ENCODE measurements around the gene LMF1. TPM values are rescaled to one million over a fixed set of nuclear protein-coding genes. Genes with fewer than 3 reads are reported as not detected.

The LMF1 gene
- total RNA-seq, 1 experiment from 2014 or later: 12.8 TPM

DNA sequence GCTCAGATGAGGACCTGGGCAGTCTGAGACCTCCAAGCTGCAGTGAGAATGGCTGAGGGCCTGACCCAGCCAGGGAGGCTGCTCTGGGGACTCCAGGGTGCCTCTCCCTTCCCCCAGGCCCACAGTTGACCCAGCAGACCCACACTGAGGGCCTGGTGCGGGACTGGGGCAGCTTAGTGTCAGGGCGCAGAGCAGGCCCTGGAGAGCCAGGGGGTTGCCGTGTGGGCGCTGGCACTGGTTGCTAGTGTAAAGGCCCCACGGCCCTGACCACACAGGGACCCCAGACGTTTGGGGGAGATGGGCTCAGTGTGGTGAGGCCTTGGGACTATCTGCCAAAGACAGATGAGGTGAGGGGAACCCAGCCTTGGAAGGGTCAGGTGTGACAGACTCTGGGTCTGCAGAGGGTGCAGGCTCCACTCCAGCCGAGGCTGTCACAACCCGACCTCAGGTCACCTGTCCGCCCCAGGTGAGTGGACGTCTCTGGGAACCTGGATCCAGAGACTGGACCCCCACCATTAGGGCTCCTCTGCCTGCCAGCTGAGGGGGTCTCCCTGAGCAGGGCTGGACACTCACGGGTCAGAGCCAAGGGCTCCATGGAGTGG lies 119.5 kb downstream of the LMF1 start:
- Histone ChIP-seq H3K4me2 (ENCODE audit: low read length) (no peak overlapping the region), H3K27me3 (ENCODE audit: insufficient read depth, low read length) (no peaks in the 10 kb centered on the region), H3K9me3 (ENCODE audit: control insufficient read depth in 1 of 2, insufficient read depth in 1 of 2, low read depth in 1 of 2, low read length in 2 of 2) (peaks cover 5 to 16% of the 10 kb centered on the region in 2 experiments; a peak in 2 of 4 replicates), H3K36me3 (ENCODE audit: control insufficient read depth in 1 of 2, insufficient read depth in 2 of 2, low read length in 2 of 2) (no peaks in the 10 kb centered on the region), H3K9me2 (ENCODE audit: insufficient read depth) (no peaks in the 10 kb centered on the region), H3K79me2 (ENCODE audit: insufficient read depth, low read length) (no peaks in the 10 kb centered on the region), H3K4me1 (ENCODE audit: control insufficient read depth in 1 of 2, insufficient read depth in 2 of 2, low read length in 2 of 2) (no peaks in the 10 kb centered on the region), H3K27ac (ENCODE audit: low read depth, low read length) (no peak overlapping the region), H3K4me3 (replicated peaks in 1 of 2; ENCODE audit: low read depth in 1 of 2, low read length in 2 of 2) (no peak overlapping the region), H3K9ac (ENCODE audit: low read length) (no peak overlapping the region), H4K20me1 (ENCODE audit: insufficient read depth) (no peaks in the 10 kb centered on the region), H2AFZ (ENCODE audit: low read depth, low read length, poor library complexity, severe bottlenecking) (no peak overlapping the region)
- RAD21 ChIA-PET (ENCODE audit: low non-redundant PET in 1 of 2, low total read pairs in 2 of 2, uncharacterized antibody in 2 of 2, unreplicated experiment in 2 of 2): no interaction called here
- TF ChIP-seq, protein P1, sequence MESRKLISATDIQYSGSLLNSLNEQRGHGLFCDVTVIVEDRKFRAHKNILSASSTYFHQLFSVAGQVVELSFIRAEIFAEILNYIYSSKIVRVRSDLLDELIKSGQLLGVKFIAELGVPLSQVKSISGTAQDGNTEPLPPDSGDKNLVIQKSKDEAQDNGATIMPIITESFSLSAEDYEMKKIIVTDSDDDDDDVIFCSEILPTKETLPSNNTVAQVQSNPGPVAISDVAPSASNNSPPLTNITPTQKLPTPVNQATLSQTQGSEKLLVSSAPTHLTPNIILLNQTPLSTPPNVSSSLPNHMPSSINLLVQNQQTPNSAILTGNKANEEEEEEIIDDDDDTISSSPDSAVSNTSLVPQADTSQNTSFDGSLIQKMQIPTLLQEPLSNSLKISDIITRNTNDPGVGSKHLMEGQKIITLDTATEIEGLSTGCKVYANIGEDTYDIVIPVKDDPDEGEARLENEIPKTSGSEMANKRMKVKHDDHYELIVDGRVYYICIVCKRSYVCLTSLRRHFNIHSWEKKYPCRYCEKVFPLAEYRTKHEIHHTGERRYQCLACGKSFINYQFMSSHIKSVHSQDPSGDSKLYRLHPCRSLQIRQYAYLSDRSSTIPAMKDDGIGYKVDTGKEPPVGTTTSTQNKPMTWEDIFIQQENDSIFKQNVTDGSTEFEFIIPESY (IDR thresholded peaks at IDR 0.05; ENCODE audit: extremely low read depth, insufficient replicate concordance, low read length): no peak
- TF ChIP-seq CBX3 (IDR thresholded peaks at IDR 0.05; ENCODE audit: low read depth): no peak
- CTCF ChIA-PET: no interaction called here
- ATAC-seq (no peak), DNase-seq (ENCODE audit: low read depth, low spot score) (no peak)
- BruUV-seq (replicated peaks): no TSS peak
- intact Hi-C loops (cut with micrococcal nuclease): no loop called here
- POLR2A ChIA-PET: no interaction called here

- DNase-seq (ENCODE audit: low read depth, low spot score): no peak
- RAD21 ChIA-PET (ENCODE audit: low non-redundant PET in 1 of 2, low total read pairs in 2 of 2, uncharacterized antibody in 2 of 2, unreplicated experiment in 2 of 2): no interaction called here
- no peaks in the 10 kb centered on the region for H3K79me2 ChIP-seq (ENCODE audit: insufficient read depth, low read length)
- no peaks in the 10 kb centered on the region for H3K36me3 ChIP-seq (ENCODE audit: control insufficient read depth in 1 of 2, insufficient read depth in 2 of 2, low read length in 2 of 2)
- no peak overlapping the region for H2AFZ ChIP-seq (ENCODE audit: low read depth, low read length, poor library complexity, severe bottlenecking)
- no peak overlapping the region for H3K4me2 ChIP-seq (ENCODE audit: low read length)
- POLR2A ChIA-PET: no interaction called here
- CTCF ChIA-PET: no interaction called here
- BruUV-seq (replicated peaks): no TSS peak
- ATAC-seq: no peak
- H3K9me3 ChIP-seq (ENCODE audit: control insufficient read depth in 1 of 2, insufficient read depth in 1 of 2, low read depth in 1 of 2, low read length in 2 of 2): peaks cover 5 to 16% of the 10 kb centered on the region in 2 experiments; a peak in 2 of 4 replicates
- no peak overlapping the region for H3K4me3 ChIP-seq (replicated peaks in 1 of 2; ENCODE audit: low read depth in 1 of 2, low read length in 2 of 2)
- no peaks in the 10 kb centered on the region for H4K20me1 ChIP-seq (ENCODE audit: insufficient read depth)
- intact Hi-C loops (cut with micrococcal nuclease): no loop called here
- H3K27ac ChIP-seq (ENCODE audit: low read depth, low read length): no peak overlapping the region
- no peaks in the 10 kb centered on the region for H3K4me1 ChIP-seq (ENCODE audit: control insufficient read depth in 1 of 2, insufficient read depth in 2 of 2, low read length in 2 of 2)
- no peak overlapping the region for H3K9ac ChIP-seq (ENCODE audit: low read length)
- no peaks in the 10 kb centered on the region for H3K9me2 ChIP-seq (ENCODE audit: insufficient read depth)
- no peaks in the 10 kb centered on the region for H3K27me3 ChIP-seq (ENCODE audit: insufficient read depth, low read length)
- TF ChIP-seq JUND (IDR thresholded peaks at IDR 0.05) (no peak), RAD21 (IDR thresholded peaks at IDR 0.05; ENCODE audit: low read depth) (no peak), FOSL1 (IDR thresholded peaks at IDR 0.05; ENCODE audit: low read depth) (no peak), POLR2A (IDR thresholded peaks at IDR 0.05; ENCODE audit: borderline replicate concordance, extremely low read depth, insufficient read depth, insufficient read length) (no peak), CEBPB (IDR thresholded peaks at IDR 0.05; ENCODE audit: low read depth) (no peak), CTCF (IDR thresholded peaks at IDR 0.05 in 2 of 3, conservative IDR thresholded peaks at IDR 0.05 in 1 of 3; ENCODE audit: borderline replicate concordance in 1 of 3, insufficient read depth in 1 of 3, low read depth in 2 of 3, low read length in 2 of 3) (no peak), ZFX (IDR thresholded peaks at IDR 0.05) (no peak), EGR1 (IDR thresholded peaks at IDR 0.05; ENCODE audit: low read depth) (no peak), YY1 (IDR thresholded peaks at IDR 0.05; ENCODE audit: extremely low read depth, insufficient replicate concordance, low read depth, low read length) (no peak), EZH2 (IDR thresholded peaks at IDR 0.05) (no peak), EZH2phosphoT487 (IDR thresholded peaks at IDR 0.05; ENCODE audit: borderline replicate concordance) (no peak), POLR2AphosphoS5 (IDR thresholded peaks at IDR 0.05; ENCODE audit: low read depth, low read length) (no peak), SRF (IDR thresholded peaks at IDR 0.05; ENCODE audit: low read depth) (no peak), SP1 (IDR thresholded peaks at IDR 0.05; ENCODE audit: low read depth) (no peak), ATF3 (IDR thresholded peaks at IDR 0.05) (no peak)
Measured at GRCh38 chr16:850668-851067, 120.1 kb downstream of the LMF1 start.

Data from HCT116 (cell line).